Left lung (tissue), 10 donors: ENCODE measurements around the gene YLPM1. TPM values are rescaled to one million over a fixed set of nuclear protein-coding genes. Genes with fewer than 3 reads are reported as not detected.
A peak's percentile ranks its signal among the peaks of the same experiment; 100 is the strongest.

Source experiments
- ATAC-seq: fragments of 200-7000 bp; cut with Tn5 transposase; one replicate; pipeline ENCODE4 v1.9.1; 2020; ENCODE audit warnings: moderate library complexity
- DNase-seq, 4 donors: peaks; one replicate each; pipeline ENCODE4 v3.0.0-alpha.2; 2013 to 2020
- H3K27ac ChIP-seq, 2 donors: fragments of 200-600 bp; sonication (generic) in 1 of 2; one replicate each; pipeline versions ENCODE4 v1.5.0 to v1.8.0; 2020 to 2021
- H3K27me3 ChIP-seq, 2 donors: fragments of 200-600 bp; sonication (generic) in 1 of 2; one replicate each; pipeline versions ENCODE4 v1.5.0 to v1.8.0; 2020 to 2021
- H3K36me3 ChIP-seq, 2 donors: fragments of 200-600 bp; sonication (generic) in 1 of 2; one replicate each; pipeline versions ENCODE4 v1.5.0 to v1.8.0; 2020 to 2021
- H3K4me1 ChIP-seq, 2 donors: fragments of 200-600 bp; one replicate each; pipeline ENCODE4 v1.8.0; 2021
- H3K4me3 ChIP-seq, 2 donors: fragments of 200-600 bp; sonication (generic) in 1 of 2; one replicate each; pipeline versions ENCODE4 v1.5.0 to v1.8.0; 2020 to 2021; ENCODE audit warnings: mild to moderate bottlenecking in 1 of 2
- H3K9me3 ChIP-seq, 2 donors: fragments of 200-600 bp; sonication (generic) in 1 of 2; one replicate each; pipeline versions ENCODE4 v1.5.0 to v1.8.0; 2020 to 2021
- intact Hi-C, 2 donors: fragments of 100-400 bp; cut with DNase I; formaldehyde crosslinking; loops; one replicate each; pipeline versions ENCODE4 v1.11.2 to v1.14.2; 2022
- polyA plus RNA-seq, 6 donors: library from polyadenylated mRNA; unstranded; fragments of 120-200 nt; gene quantifications; one replicate each; pipeline ENCODE4 v1.2.1, GENCODE V29; 2013; ENCODE audit not compliant: insufficient read length in 6 of 6
- total RNA-seq, 2 donors: library from RNA; stranded (reverse); fragmentation: NEBNext Ultra II Directional; extraction: Animal tissue kit (Norgen Biotek cat#: 25700); gene quantifications; one replicate each; pipeline ENCODE4 v1.2.1, GENCODE V29; 2021
- TF ChIP-seq, protein P1 (sequence below), 2 donors: fragments of 200-600 bp; sonication (generic) in 1 of 2; IDR thresholded peaks; one replicate each; pipeline versions ENCODE4 v1.5.0 to v1.8.0; 2021; ENCODE audit warnings: antibody characterized with exemption in 2 of 2
- donor health status: DM: no; HTN: yes; CAD: no.
- donor health status: DM: no; HTN: no; CAD: no.

The YLPM1 gene
- total and polyA plus RNA-seq, 8 donors: 49.5 to 117 (median 107) TPM

DNA sequence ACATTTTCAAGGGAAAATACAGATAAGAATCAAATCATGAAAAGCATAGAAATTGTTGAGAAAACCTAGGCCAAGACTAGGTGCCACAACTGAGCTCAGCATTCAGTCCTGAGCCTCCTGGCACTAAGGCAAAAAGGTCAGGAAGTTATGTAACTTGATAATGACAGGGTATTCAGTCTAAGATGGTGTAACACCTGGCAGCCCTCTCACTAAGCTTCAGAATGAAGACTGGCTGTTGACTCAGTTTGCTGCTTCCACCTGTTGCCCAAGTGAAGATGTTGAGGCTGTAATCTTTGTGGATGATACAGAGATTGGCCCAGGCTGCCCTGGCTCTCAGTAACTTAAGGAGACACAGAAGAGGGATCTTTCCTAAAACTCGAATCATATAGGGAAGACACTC is 93.2 kb downstream of the YLPM1 start:
- H3K27ac ChIP-seq: no peak overlapping the region
- DNase-seq (no peak), ATAC-seq (no peak)
- H3K4me3 ChIP-seq: no peak overlapping the region
- no peaks in the 10 kb centered on the region for H3K36me3 ChIP-seq
- intact Hi-C loops: no loop called here
- TF ChIP-seq, protein P1, sequence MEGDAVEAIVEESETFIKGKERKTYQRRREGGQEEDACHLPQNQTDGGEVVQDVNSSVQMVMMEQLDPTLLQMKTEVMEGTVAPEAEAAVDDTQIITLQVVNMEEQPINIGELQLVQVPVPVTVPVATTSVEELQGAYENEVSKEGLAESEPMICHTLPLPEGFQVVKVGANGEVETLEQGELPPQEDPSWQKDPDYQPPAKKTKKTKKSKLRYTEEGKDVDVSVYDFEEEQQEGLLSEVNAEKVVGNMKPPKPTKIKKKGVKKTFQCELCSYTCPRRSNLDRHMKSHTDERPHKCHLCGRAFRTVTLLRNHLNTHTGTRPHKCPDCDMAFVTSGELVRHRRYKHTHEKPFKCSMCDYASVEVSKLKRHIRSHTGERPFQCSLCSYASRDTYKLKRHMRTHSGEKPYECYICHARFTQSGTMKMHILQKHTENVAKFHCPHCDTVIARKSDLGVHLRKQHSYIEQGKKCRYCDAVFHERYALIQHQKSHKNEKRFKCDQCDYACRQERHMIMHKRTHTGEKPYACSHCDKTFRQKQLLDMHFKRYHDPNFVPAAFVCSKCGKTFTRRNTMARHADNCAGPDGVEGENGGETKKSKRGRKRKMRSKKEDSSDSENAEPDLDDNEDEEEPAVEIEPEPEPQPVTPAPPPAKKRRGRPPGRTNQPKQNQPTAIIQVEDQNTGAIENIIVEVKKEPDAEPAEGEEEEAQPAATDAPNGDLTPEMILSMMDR (IDR thresholded peaks at IDR 0.05): no peak
- H3K4me1 ChIP-seq: peaks cover 5 to 23% of the 10 kb centered on the region in 2 donors
- no peaks in the 10 kb centered on the region for H3K9me3 ChIP-seq
- no peaks in the 10 kb centered on the region for H3K27me3 ChIP-seq

DNA sequence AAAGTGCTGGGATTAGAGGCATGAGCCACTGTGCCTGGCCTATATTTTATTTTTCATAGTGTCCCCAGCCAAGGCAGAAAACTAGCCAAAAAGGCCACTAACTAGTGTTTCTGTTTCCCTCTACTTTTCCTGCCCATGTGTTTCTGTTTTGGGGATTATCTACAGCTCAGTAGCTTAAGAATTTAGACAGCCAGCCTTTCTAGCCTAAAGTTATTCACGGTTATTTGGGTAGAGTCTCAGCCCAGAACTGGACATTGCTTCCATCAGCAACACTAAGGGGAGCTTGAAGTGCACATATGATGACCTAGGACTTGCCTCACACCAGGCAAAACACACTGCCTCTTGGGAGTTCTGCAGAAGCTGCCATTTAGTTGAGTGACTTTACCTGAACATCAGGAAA is 94.9 kb downstream of the YLPM1 start:
- Histone ChIP-seq H3K9me3 (no peaks in the 10 kb centered on the region), H3K27me3 (no peaks in the 10 kb centered on the region), H3K4me1 (peaks cover 6 to 17% of the 10 kb centered on the region in 2 donors), H3K4me3 (no peak overlapping the region), H3K27ac (no peak overlapping the region), H3K36me3 (no peaks in the 10 kb centered on the region)
- no peak for ATAC-seq
- DNase-seq: no peak
- intact Hi-C loops: no loop called here
- TF ChIP-seq, protein P1 (IDR thresholded peaks at IDR 0.05): no peak

DNA sequence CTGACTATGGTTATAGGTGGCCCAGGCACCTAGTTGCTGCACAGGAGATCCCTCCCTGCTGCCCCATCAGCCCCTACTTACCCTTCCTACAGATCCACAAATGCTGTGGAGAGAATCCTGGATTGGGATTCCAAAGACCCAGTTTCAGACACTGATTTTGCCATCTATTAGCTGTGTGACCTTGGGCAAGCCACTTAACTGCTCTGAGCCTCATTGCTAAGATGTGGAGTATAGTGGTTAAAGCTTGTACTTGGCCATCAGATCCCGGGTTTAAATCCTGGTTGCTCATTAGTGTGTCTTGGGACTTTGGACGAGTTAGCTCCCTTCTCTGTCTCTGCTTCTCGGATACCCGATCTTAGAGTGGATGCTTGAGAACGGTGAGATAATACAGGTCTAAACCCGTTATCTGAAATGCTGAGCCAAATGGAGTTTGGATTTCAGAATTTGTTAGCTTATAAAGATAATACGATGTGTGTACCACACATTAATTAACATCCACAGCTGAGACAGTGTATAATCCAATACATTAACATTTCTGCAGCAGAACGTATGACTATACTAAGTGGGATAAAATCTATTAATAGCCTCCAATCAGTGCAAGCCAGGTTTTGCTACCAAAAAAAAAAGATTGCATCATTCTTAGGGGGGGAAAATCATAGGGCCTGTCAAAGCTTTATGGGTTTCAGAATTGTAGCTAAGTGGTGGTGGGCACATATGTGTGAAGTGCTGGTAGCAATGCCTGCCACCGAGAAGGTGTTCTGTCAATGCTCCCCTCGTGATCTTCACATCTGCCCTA is 96.8 kb downstream of the YLPM1 start:
- Histone ChIP-seq H3K9me3 (no peaks in the 10 kb centered on the region), H3K27ac (no peak overlapping the region), H3K36me3 (no peaks in the 10 kb centered on the region), H3K4me1 (peaks cover 0 to 9% of the 10 kb centered on the region in 2 donors), H3K4me3 (no peak overlapping the region), H3K27me3 (no peaks in the 10 kb centered on the region)
- TF ChIP-seq, protein P1 (IDR thresholded peaks at IDR 0.05): no peak
- DNase-seq: no peak
- intact Hi-C loops: loop anchor here in 1 of 2 donors (5.0 kb wide), 1 partner anchor 47 kb away; no protein-coding TSS in a partner anchor
- ATAC-seq: no peak

DNA sequence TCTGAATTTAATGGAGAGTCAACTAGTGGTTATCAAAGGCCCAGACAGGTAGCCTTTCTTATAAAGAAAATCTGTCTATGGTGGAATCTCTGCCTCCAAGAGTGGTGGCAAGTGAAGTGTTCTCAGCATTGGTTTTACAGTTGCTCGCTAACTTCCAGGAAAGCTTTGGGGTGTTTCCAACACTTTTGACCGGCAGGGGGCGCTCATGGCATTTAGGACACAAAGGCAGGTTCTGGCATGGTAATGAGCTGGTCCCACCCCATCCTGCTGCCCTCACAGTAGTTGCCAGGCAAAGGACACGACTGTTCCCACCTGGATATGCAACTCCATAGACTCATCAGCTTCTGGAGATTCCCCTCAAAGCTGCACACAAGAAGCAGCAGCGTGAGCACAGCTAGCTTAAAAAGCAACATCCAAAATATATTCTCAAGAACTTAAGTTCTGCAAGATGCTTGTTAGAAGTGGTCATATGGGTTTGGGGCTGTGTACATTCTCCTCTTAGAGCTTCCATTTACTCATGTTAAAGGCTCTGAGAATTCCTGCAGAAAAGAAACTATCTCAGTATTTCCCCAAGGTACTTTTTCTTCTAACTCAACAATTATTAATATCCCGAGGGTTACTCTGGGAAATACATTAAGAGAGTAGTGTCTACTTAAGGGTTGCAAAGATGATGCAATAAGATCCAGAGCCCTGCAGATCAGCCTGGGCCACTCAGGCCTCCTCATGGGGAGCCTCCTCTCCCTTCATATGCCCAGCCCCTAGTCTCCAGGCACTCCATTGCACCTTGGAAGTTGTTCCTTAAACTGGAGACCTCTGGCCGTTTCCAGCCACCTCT is 98.0 kb downstream of the YLPM1 start:
- intact Hi-C loops: loop anchor here in 1 of 2 donors (5.0 kb wide), 1 partner anchor 46 kb away; no protein-coding TSS in a partner anchor
- DNase-seq: peak; percentile 73 to 94 (median 86)
- no peaks in the 10 kb centered on the region for H3K9me3 ChIP-seq

More for the DNA sequence above, 98.0 kb downstream of the YLPM1 start:
- Histone ChIP-seq H3K27me3 (no peaks in the 10 kb centered on the region), H3K4me3 (no peak overlapping the region), H3K4me1 (peaks cover 0 to 9% of the 10 kb centered on the region in 2 donors), H3K27ac (no peak overlapping the region), H3K36me3 (no peaks in the 10 kb centered on the region)
- ATAC-seq: peak; percentile 89
- TF ChIP-seq, protein P1 (IDR thresholded peaks at IDR 0.05): peak; percentile 93 to 94
